ENCODE data around the gene STX12.

DNA sequence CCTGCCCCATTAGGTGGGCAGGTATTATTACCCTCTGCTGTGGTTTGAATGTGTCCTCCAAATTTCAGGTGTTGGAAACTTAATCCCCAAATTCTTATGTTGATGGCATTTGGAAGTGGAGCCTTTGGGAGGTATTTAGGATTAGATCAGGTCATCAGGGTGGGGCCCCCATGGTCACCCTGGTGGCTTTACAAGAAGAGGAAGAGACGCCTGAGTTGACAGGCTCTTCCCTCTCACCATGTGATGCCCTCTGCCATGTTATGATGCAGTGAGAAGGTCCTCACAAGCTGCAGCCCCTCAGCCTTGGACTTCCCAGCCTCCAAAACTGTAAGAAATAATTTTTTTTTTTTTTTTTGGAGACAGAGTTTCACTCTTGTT lies 90.5 kb downstream of the STX12 start:
- TF ChIP-seq, protein P1, sequence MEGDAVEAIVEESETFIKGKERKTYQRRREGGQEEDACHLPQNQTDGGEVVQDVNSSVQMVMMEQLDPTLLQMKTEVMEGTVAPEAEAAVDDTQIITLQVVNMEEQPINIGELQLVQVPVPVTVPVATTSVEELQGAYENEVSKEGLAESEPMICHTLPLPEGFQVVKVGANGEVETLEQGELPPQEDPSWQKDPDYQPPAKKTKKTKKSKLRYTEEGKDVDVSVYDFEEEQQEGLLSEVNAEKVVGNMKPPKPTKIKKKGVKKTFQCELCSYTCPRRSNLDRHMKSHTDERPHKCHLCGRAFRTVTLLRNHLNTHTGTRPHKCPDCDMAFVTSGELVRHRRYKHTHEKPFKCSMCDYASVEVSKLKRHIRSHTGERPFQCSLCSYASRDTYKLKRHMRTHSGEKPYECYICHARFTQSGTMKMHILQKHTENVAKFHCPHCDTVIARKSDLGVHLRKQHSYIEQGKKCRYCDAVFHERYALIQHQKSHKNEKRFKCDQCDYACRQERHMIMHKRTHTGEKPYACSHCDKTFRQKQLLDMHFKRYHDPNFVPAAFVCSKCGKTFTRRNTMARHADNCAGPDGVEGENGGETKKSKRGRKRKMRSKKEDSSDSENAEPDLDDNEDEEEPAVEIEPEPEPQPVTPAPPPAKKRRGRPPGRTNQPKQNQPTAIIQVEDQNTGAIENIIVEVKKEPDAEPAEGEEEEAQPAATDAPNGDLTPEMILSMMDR (conservative IDR thresholded peaks at IDR 0.05; ENCODE audit: low read length) = no peak
- no peak for TF ChIP-seq EZH2phosphoT487 (IDR thresholded peaks at IDR 0.05; ENCODE audit: borderline replicate concordance)
